Neural cell (in vitro differentiated cells): ENCODE results near the gene GC. TPM values are rescaled to one million over a fixed set of nuclear protein-coding genes. Genes with fewer than 3 reads are reported as not detected.

Source experiments
- H2AFZ ChIP-seq: fragments of 200-600, 300-800 bp; sonication (generic), shearing (Covaris generic); 2 replicates; pipeline ENCODE4 v1.6.0; 2014; ENCODE audit warnings: low read depth, mild to moderate bottlenecking, antibody characterized with exemption, low read length, moderate library complexity
- H3F3A ChIP-seq: fragments of 200-600 bp; shearing (Covaris generic); 2 replicates; pipeline ENCODE4 v1.6.1; 2016; ENCODE audit warnings: mild to moderate bottlenecking, moderate library complexity, mixed read lengths, antibody characterized with exemption, low read length; ENCODE audit not compliant: insufficient read depth, poor library complexity, severe bottlenecking
- H3K27ac ChIP-seq: fragments of 200-600, 300-800 bp; sonication (generic), shearing (Covaris generic); 2 replicates; pipeline ENCODE4 v1.5.1; 2014; ENCODE audit warnings: mild to moderate bottlenecking, low read length, moderate library complexity
- H3K27me3 ChIP-seq: fragments of 300-800, 200-600 bp; sonication (generic), shearing (Covaris generic); 2 replicates; pipeline ENCODE4 v1.6.0; 2014; ENCODE audit warnings: mild to moderate bottlenecking, low read depth, low read length, moderate library complexity; ENCODE audit not compliant: insufficient read depth
- H3K36me3 ChIP-seq: fragments of 300-800, 200-600 bp; sonication (generic), shearing (Covaris generic); 2 replicates; pipeline ENCODE4 v1.5.1; 2014; ENCODE audit warnings: mild to moderate bottlenecking, antibody characterized with exemption, low read length, moderate library complexity; ENCODE audit not compliant: insufficient read depth
- H3K4me2 ChIP-seq: fragments of 300-800, 200-600 bp; sonication (generic), shearing (Covaris generic); 2 replicates; pipeline ENCODE4 v1.6.0; 2014; ENCODE audit warnings: mild to moderate bottlenecking, low read length
- H3K4me3 ChIP-seq: fragments of 300-800, 200-600 bp; sonication (generic), shearing (Covaris generic); 2 replicates; pipeline ENCODE4 v1.5.1; 2014; ENCODE audit warnings: mild to moderate bottlenecking, low read length, moderate library complexity
- H3K79me2 ChIP-seq: fragments of 200-600 bp; shearing (Covaris generic); replicated peaks from 2 replicates; pipeline ENCODE4 v1.6.0; 2014; ENCODE audit warnings: mild to moderate bottlenecking, low read length, moderate library complexity; ENCODE audit not compliant: insufficient read depth
- H3K9ac ChIP-seq: fragments of 300-800, 200-600 bp; sonication (generic), shearing (Covaris generic); 2 replicates; pipeline ENCODE4 v1.6.1; 2016; ENCODE audit warnings: mild to moderate bottlenecking, low read length, mixed read lengths
- H3K9me2 ChIP-seq: fragments of 200-600 bp; shearing (Covaris generic); 2 replicates; pipeline ENCODE4 v1.6.1; 2016; ENCODE audit warnings: mild to moderate bottlenecking, low read length, mixed read lengths; ENCODE audit not compliant: insufficient read depth
- H3K9me3 ChIP-seq: fragments of 200-600, 300-800 bp; sonication (generic), shearing (Covaris generic); 2 replicates; pipeline ENCODE4 v1.6.1; 2016; ENCODE audit warnings: mild to moderate bottlenecking, mixed run types, low read length, moderate library complexity, mixed read lengths
- H4K20me1 ChIP-seq: fragments of 200-600 bp; shearing (Covaris generic); 2 replicates; pipeline ENCODE4 v1.6.1; 2016; ENCODE audit warnings: mild to moderate bottlenecking, mixed run types; ENCODE audit not compliant: insufficient read depth
- CTCF ChIP-seq: fragments of 450-650 bp; IDR thresholded peaks from 2 replicates; pipeline ENCODE4 v1.5.1; 2014; ENCODE audit warnings: antibody characterized with exemption, mild to moderate bottlenecking, moderate library complexity; ENCODE audit not compliant: poor library complexity, severe bottlenecking
- EP300 ChIP-seq: fragments of 450-650 bp; conservative IDR thresholded peaks from 2 replicates; pipeline ENCODE4 v1.6.1; 2014; ENCODE audit warnings: antibody characterized with exemption, mild to moderate bottlenecking, moderate library complexity; ENCODE audit not compliant: poor library complexity, severe bottlenecking
- EZH2 ChIP-seq: fragments of 200-600, 300-800 bp; shearing (Covaris generic), sonication (generic); IDR thresholded peaks from 2 replicates; pipeline ENCODE4 v1.6.1; 2014; ENCODE audit warnings: antibody characterized with exemption, low read length, borderline replicate concordance, mild to moderate bottlenecking; ENCODE audit not compliant: insufficient read depth, poor library complexity, severe bottlenecking
- POLR2AphosphoS5 ChIP-seq: IDR thresholded peaks from 2 replicates; pipeline ENCODE4 v1.6.1; 2012
- RAD21 ChIP-seq: fragments of 450-650 bp; conservative IDR thresholded peaks from 2 replicates; pipeline ENCODE4 v1.6.1; 2014; ENCODE audit warnings: antibody characterized with exemption, mild to moderate bottlenecking, moderate library complexity
- REST ChIP-seq: IDR thresholded peaks from 2 replicates; pipeline ENCODE4 v1.6.1; 2012; ENCODE audit warnings: borderline replicate concordance
- SMC3 ChIP-seq: fragments of 450-650 bp; conservative IDR thresholded peaks from 2 replicates; pipeline ENCODE4 v1.6.1; 2014; ENCODE audit warnings: antibody characterized with exemption, mild to moderate bottlenecking, moderate library complexity; ENCODE audit not compliant: poor library complexity
- TAF1 ChIP-seq: IDR thresholded peaks from 2 replicates; pipeline ENCODE4 v1.6.1; 2012; ENCODE audit warnings: low read depth
- polyA plus RNA-seq: library from polyadenylated mRNA; depleted of rRNA; stranded (reverse); fragments of >200 nt; gene quantifications from 2 replicates; pipeline ENCODE4 v1.2.3, GENCODE V29; 2014

GC gene
- polyA plus RNA-seq, 1 donor from 2014 or later, result not detected

GRCh38 chr4:71784569-71785197 is 804 bp upstream of the GC start:
- Histone ChIP-seq H4K20me1 (no peaks in the 10 kb centered on the region), H3K9ac (no peak overlapping the region), H3K36me3 (no peaks in the 10 kb centered on the region), H3K4me3 (no peak overlapping the region), H3K27ac (no peak overlapping the region), H3K9me3 (no peaks in the 10 kb centered on the region), H3K27me3 (no peaks in the 10 kb centered on the region), H3K9me2 (no peaks in the 10 kb centered on the region), H3F3A (no peaks in the 10 kb centered on the region), H2AFZ (no peak overlapping the region), H3K4me2 (no peak overlapping the region), H3K79me2 (no peaks in the 10 kb centered on the region)
- TF ChIP-seq EZH2, result no peak
- no peak for TF ChIP-seq EP300
- TF ChIP-seq TAF1, result no peak
- no peak for TF ChIP-seq POLR2AphosphoS5
- no peak for TF ChIP-seq CTCF
- no peak for TF ChIP-seq REST
- TF ChIP-seq RAD21, result no peak

GRCh38 chr4:71777891-71778290 is 6.0 kb downstream of the GC start:
- Histone ChIP-seq H3K9ac (no peak overlapping the region), H3K27ac (no peak overlapping the region), H3K4me2 (no peak overlapping the region), H3K9me3 (no peaks in the 10 kb centered on the region), H3F3A (no peaks in the 10 kb centered on the region), H3K4me3 (no peak overlapping the region), H3K9me2 (no peaks in the 10 kb centered on the region), H2AFZ (no peak overlapping the region), H3K79me2 (no peaks in the 10 kb centered on the region), H3K36me3 (no peaks in the 10 kb centered on the region), H4K20me1 (no peaks in the 10 kb centered on the region), H3K27me3 (no peaks in the 10 kb centered on the region)
- no peak for TF ChIP-seq CTCF
- no peak for TF ChIP-seq SMC3
- no peak for TF ChIP-seq RAD21
